Measurements from ENCODE around the gene NEXMIF. TPM values are rescaled to one million over a fixed set of nuclear protein-coding genes. Genes with fewer than 3 reads are reported as not detected.
"Not testable (repeated sequence)": the region's sequence is repeated elsewhere in the genome, so short reads cannot be mapped to it uniquely, and the experiment has no call there.

Gene NEXMIF
- total RNA-seq, 2 donors from 2014 or later = 1.8 to 1.9 TPM

DNA sequence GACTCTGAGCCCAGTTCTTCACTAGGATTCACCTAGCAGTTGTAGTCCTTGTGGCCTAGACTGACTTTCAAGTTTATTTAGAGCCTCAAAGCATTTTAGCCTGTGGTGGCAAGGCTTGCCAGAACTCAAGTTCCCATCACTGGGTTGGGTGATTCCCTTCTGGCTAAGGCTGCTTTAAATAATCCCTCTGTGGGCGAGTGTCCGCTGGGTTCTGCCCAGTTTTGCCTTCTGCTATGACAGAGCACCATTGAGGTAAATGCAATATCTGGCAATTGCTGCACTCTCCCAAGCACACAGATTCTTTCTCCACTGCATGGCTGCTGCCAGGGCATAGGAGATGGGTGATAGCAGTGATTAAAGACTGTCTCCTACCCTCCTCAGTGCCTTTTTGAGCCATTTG lies 220.0 kb downstream of the NEXMIF start:
- 87% methylated on average over 2 of the region's 2 CpGs; no CpG with 5 or more reads in 1 of the 2 experiments for WGBS, 2 experiments (ENCODE audit: insufficient coverage in 1 of 2, insufficient read length in 1 of 2)
- Mint-ChIP-seq H3K9me3 (peaks cover 52% of the 10 kb centered on the region), H3K27me3 (ENCODE audit: insufficient read depth) (no peaks in the 10 kb centered on the region)

DNA sequence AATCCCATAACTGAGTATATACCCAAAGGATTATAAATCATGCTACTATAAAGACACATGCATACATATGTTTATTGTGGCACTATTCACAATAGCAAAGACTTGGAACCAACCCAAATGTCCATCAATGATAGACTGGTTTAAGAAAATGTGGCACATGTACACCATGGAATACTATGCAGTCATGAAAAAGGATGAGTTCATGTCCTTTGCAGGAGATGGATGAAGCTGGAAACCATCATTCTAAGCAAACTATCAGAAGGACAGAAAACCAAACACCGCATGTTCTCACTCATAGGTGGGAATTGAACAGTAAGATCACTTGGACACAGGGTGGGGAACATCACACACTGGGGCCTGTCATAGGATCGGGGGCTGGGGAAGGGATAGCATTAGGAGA lies 223.9 kb downstream of the NEXMIF start:
- not testable (repeated sequence) for DNase-seq; H3K27ac ChIP-seq (ENCODE audit: low read depth, low read length); H3K9ac ChIP-seq (ENCODE audit: extremely low read depth, low read length, poor library complexity, severe bottlenecking); H3K36me3 ChIP-seq (ENCODE audit: control insufficient read depth, insufficient read depth, low read length); H3K4me1 ChIP-seq (ENCODE audit: control insufficient read depth, insufficient read depth, low read length); H3K4me1 Mint-ChIP-seq; H3K27me3 Mint-ChIP-seq (ENCODE audit: insufficient read depth); H3K9me3 ChIP-seq (ENCODE audit: control insufficient read depth, low read length); H3K36me3 Mint-ChIP-seq (ENCODE audit: low read depth); H3K27me3 ChIP-seq (ENCODE audit: control insufficient read depth, insufficient read depth, low read length, poor library complexity, severe bottlenecking); H3K4me3 ChIP-seq (ENCODE audit: low read length); H3K27ac Mint-ChIP-seq; H3K4me3 Mint-ChIP-seq
- H3K9me3 Mint-ChIP-seq = peaks cover 50% of the 10 kb centered on the region
- 88% methylated on average over 2 of the region's 2 CpGs; no CpG with 5 or more reads in 1 of the 2 experiments for WGBS, 2 experiments (ENCODE audit: insufficient coverage in 1 of 2, insufficient read length in 1 of 2)

More for the DNA sequence above, 220.0 kb downstream of the NEXMIF start:
- no peak overlapping the region for H3K27ac ChIP-seq (ENCODE audit: low read depth, low read length)
- no peak overlapping the region for H3K9ac ChIP-seq (ENCODE audit: extremely low read depth, low read length, poor library complexity, severe bottlenecking)
- DNase-seq = no peak
- no peak overlapping the region for H3K4me3 ChIP-seq (ENCODE audit: low read length)
- H3K4me3 Mint-ChIP-seq = no peak overlapping the region
- peaks cover 6% of the 10 kb centered on the region for H3K4me1 Mint-ChIP-seq
- H3K36me3 Mint-ChIP-seq (ENCODE audit: low read depth) = no peaks in the 10 kb centered on the region
- no peak overlapping the region for H3K27ac Mint-ChIP-seq
- H3K36me3 ChIP-seq (ENCODE audit: control insufficient read depth, insufficient read depth, low read length) = no peaks in the 10 kb centered on the region
- TF ChIP-seq, protein P1, sequence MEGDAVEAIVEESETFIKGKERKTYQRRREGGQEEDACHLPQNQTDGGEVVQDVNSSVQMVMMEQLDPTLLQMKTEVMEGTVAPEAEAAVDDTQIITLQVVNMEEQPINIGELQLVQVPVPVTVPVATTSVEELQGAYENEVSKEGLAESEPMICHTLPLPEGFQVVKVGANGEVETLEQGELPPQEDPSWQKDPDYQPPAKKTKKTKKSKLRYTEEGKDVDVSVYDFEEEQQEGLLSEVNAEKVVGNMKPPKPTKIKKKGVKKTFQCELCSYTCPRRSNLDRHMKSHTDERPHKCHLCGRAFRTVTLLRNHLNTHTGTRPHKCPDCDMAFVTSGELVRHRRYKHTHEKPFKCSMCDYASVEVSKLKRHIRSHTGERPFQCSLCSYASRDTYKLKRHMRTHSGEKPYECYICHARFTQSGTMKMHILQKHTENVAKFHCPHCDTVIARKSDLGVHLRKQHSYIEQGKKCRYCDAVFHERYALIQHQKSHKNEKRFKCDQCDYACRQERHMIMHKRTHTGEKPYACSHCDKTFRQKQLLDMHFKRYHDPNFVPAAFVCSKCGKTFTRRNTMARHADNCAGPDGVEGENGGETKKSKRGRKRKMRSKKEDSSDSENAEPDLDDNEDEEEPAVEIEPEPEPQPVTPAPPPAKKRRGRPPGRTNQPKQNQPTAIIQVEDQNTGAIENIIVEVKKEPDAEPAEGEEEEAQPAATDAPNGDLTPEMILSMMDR (conservative IDR thresholded peaks at IDR 0.05) = no peak
- H3K4me1 ChIP-seq (ENCODE audit: control insufficient read depth, insufficient read depth, low read length) = no peaks in the 10 kb centered on the region
- H3K9me3 ChIP-seq (ENCODE audit: control insufficient read depth, low read length) = no peaks in the 10 kb centered on the region
- no peaks in the 10 kb centered on the region for H3K27me3 ChIP-seq (ENCODE audit: control insufficient read depth, insufficient read depth, low read length, poor library complexity, severe bottlenecking)

DNA sequence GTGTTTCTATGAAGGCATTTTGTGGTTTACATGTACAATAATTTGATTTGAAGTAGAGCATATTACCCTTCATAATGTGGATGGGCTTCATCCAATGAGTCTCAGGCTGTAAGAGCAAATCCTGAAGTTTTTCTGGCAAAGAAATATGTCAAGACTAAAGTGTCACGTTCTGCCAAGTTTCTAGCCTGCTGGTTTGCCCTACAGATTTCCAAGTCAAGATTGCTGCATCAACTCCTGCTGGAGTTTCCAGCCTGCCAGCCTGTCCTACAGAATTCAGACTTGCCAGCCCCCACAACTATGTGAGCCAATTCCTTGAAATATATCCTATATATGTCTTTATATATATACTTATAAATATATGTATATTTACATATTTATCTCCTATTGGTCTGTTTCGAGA lies 240.8 kb downstream of the NEXMIF start:
- Mint-ChIP-seq H3K27ac (no peak overlapping the region), H3K27me3 (ENCODE audit: insufficient read depth) (no peaks in the 10 kb centered on the region), H3K36me3 (ENCODE audit: low read depth) (no peaks in the 10 kb centered on the region), H3K4me3 (no peak overlapping the region), H3K9me3 (peaks cover 31% of the 10 kb centered on the region), H3K4me1 (no peaks in the 10 kb centered on the region)
- H3K27ac ChIP-seq (ENCODE audit: low read depth, low read length) = no peak overlapping the region
- H3K4me3 ChIP-seq (ENCODE audit: low read length) = no peak overlapping the region
- TF ChIP-seq, protein P1 (conservative IDR thresholded peaks at IDR 0.05) = no peak
- 62% methylated on average over 1 of the region's 2 CpGs; no CpG with 5 or more reads in 1 of the 2 experiments for WGBS, 2 experiments (ENCODE audit: insufficient coverage in 1 of 2, insufficient read length in 1 of 2)
- H3K9me3 ChIP-seq (ENCODE audit: control insufficient read depth, low read length) = peaks cover 4% of the 10 kb centered on the region
- DNase-seq = no peak
- no peak overlapping the region for H3K9ac ChIP-seq (ENCODE audit: extremely low read depth, low read length, poor library complexity, severe bottlenecking)
- H3K36me3 ChIP-seq (ENCODE audit: control insufficient read depth, insufficient read depth, low read length) = no peaks in the 10 kb centered on the region
- no peaks in the 10 kb centered on the region for H3K27me3 ChIP-seq (ENCODE audit: control insufficient read depth, insufficient read depth, low read length, poor library complexity, severe bottlenecking)
- no peaks in the 10 kb centered on the region for H3K4me1 ChIP-seq (ENCODE audit: control insufficient read depth, insufficient read depth, low read length)

Other genes with a start within 250 kb of the NEXMIF start
- 10 to 100 TPM; 38.2 to 40.0 TPM for gene ABCB7, start 230.8 kb upstream of the NEXMIF start, total RNA-seq

Measured in endodermal cell (in vitro differentiated cells).